GM18868 (cell line): Measurements from ENCODE around the gene TBXAS1.

Experiments used
- ATAC-seq: cut with Tn5 transposase; IDR thresholded peaks from one replicate; pipeline ENCODE4 v1.9.1; 2021; ENCODE audit warnings: mild to moderate bottlenecking, moderate library complexity; ENCODE audit not compliant: unreplicated experiment

The TBXAS1 gene

DNA sequence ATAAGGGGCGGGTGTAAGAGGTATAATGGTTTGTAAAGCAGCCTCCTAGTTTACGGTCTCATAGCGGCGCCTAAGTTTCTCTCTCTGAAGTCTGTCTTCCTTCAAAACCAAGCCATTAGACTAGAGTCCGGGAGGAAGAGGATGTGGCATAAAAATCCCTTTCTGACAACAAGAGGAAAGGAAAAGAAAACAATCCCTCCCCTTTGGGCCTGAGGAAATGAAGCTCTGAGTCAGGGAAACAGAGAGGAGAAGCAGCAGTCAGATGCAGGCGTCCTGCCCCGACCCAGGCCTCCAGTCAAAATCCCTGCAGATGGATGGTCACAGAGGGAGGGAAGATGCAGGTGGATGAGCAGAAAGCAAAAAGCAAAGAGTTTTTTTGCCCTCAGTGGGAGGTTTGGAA lies 210.0 kb downstream of the TBXAS1 start:
- ATAC-seq: no peak

DNA sequence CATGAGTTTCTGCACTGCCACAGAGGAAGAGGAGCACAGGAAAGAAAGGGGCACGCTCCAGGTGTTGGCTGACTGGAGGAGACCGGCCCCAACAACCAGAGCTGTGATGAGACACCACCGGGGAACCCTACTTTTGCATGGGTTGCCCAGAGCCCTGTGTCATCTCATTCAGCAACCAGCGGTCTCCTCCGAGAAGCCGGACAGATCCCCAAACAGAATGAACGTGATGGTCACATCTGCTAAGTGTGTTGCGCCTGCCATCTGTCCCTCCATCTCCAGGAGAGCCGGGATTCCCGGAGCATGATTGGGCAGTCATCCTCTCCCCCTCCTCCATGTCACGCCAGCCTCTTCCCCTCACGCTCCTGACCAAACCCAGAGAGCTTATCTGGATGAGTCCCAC lies 210.8 kb downstream of the TBXAS1 start:
- no peak for ATAC-seq

DNA sequence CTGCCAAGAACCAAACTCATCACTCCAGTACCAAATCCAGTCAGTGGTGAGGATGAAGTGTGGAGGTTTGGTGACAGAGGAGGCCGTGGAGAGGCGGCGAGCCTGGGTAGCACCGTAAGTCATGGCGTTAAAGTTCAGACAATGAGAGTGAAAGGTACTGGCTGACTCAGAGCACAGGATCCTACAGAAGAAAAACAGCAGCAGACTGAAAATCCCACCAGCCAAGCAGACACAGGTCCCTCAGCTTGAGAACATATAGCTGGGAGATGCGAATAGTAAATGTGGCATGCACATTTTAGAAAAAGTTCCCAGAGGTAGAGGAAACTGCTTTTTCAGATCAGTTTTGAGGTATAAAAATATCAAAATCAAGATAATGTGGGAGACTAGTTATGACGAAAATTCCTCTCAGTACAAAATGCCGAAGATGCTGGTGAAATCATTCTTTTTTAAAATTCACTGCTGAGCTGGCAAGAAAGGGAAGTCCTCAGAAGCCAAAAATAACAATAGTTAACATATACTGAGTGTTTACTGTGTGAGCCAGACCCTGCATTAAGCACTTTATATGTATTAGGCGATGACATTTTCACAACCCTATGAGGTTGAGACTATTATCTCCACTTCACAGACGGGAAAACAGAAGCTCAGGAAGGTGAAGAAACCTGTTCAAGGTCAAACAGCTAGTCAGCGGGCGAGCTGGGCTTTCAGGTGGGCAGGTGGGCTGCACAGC lies 212.8 kb downstream of the TBXAS1 start:
- ATAC-seq: no peak

DNA sequence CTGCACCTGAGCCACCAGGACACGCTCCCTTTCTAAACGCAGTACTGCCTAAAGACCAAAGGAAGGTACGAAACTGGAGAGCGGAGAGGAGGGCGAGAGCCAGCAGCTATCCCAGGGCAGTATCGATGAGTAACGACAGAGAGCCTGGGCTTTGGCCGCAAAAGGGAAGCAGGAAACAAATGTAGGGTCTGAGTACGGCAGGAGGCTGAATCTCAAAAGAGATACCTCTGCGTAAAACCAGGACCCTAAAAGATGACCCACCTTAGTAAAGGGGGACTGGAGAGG lies 213.3 kb downstream of the TBXAS1 start:
- no peak for ATAC-seq

DNA sequence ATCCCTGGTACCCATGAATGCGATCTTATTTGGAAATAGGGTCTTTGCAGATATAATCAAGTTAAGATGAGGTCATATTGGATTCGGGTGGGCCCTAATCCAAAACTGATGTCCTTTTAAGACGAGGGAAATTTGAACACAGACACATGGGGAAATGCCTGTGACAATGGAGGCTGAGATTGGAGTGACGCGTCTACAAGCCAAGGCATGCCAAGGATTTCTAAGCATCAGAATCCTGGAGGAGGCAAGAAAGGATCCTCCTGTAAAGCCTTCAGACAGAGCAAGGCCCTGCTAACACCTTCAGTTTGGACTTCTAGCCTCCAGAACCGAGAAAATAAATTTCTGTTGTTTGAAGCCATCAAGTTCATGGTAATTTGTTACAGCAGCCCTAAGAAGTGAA lies 215.2 kb downstream of the TBXAS1 start:
- no peak for ATAC-seq

DNA sequence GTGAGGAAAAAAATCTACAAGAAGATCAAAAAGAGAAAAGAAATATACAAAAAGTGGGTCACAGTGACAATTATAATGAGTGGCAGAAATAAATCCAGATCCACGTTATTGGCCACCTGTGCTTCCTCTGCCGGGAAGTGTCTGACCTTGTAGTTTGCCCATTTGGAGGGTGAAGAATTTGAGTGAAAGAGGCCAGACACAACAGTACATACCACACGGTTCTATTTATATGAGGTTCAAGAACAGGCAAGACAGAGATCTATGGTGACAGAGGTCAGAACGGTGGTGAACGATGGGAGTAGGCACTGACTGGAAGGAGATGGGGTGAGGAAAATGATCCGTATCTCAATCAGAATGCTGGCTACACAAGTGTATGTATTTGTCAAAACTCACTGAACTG lies 216.6 kb downstream of the TBXAS1 start:
- ATAC-seq: no peak

DNA sequence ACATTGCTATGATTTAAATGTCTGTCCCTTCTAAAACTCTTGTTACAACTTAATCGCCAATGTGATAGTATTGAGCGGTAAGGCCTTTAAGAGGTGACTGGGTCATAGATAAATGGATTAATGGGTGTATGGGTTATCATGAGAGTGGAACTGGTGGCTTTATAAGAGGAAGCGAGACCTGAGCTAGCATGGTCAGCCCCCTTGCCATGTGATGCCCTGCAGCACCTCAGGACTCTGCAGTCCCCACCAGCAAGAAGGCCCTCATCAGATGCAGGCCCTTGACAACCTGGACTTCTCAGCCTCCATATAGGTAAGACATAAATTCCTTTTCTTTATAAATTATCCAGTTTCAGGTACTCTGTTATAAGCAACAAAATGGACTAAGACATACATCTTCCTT lies 218.1 kb downstream of the TBXAS1 start:
- ATAC-seq: no peak

DNA sequence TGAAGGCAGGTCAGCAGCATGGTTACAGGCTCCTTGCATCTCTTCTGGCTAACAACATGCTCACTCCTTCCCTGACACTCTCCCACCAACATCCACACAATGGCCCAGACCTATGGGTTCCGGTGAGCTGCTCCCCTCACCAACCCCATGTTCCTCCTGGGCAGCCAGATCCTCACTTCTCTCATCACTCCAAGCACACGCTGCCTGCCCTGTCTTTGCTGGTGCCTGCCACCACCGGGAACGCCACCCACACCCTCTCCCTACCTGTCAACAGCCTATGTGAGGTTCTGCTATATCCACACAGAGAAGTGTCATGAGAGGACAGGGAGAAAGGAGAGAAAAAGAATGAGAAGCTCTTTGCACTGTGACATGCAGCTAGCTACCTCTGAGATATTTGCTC lies 219.1 kb downstream of the TBXAS1 start:
- no peak for ATAC-seq

DNA sequence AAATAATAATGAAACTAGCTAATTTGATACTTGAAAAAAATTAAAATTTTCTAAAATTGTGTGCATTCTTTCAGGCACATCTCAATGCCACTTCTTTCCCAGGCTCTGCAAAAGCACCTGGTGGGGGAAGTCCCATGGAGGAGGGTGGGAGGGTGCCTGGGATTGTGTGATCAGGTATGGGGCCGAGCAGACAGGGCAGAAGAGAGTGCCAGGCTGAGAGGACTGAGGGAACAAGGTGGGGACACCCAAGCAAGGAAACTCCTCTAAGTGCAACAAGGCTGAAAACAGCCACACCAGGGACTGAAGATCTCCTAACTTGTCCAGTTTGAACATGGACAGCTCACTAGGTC lies 219.9 kb downstream of the TBXAS1 start:
- no peak for ATAC-seq

DNA sequence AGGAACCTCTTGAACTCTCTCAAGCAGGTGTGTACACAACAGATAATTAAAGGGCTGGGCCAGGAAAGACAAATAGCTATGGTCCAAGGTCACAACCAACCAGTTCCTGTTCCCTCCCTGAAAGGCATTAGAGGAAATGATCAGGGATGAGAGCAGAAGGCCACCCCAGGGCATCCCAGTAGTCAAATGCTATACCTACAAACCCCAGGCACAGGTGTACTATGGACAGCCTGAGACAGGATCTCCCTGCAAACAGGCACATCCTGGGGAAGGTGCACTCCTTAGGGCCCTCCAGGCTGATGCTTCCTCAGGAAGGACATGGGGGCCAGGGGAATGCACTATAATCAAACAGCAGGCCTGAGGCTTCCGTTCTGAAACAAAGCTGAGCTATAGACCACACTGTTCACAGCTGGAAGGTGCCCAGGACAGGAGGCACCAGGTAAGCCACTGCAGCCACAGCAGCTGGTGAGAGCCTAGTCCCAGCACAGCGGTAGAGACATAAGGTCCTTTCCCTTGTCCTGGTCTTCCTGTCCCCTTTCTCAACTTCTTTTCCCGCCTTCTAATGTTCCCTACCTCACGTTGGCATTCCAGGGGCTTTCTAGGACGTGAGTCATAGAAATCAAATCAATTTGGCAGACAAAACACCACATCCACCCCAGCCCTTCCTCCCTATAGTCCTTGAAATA lies 220.4 kb downstream of the TBXAS1 start:
- no peak for ATAC-seq

DNA sequence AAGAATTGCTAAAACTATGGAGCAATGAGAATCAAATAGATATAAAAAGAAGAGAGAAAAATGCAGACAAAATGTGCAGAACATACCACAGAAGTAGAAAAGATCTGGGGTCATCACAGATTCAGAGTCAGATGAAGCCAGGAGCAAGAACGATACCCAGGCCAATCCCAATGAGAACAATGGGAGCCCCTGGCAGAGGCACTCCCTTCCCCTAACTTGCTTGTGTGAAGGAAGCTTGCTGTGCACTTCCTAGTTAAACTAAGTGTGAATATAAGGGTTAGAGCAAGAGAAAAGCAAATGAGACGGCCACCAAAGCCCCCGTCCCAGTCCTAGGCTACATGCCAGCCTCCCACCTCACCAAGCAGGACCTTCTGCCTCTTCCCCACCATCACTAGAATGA lies 221.0 kb downstream of the TBXAS1 start:
- ATAC-seq: no peak

DNA sequence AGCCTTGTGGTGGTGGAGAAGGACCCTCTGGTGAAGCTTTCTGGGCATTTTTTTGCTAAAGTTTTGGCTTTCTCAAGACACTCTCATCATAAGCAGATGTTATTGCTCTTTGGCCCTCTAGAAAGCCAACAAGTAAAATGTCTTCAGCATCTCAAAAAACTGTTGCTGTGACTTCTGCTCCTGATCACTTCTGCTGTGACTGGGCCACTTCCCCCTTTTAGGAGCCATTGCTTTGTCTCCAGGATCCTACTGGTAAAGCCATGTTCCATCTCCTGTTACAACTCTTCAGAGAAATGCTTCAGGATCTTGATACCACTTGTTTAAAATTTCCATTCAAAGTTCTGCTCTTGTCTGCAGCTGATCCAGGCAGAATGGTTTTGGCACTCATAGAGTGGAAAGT lies 222.8 kb downstream of the TBXAS1 start:
- no peak for ATAC-seq

DNA sequence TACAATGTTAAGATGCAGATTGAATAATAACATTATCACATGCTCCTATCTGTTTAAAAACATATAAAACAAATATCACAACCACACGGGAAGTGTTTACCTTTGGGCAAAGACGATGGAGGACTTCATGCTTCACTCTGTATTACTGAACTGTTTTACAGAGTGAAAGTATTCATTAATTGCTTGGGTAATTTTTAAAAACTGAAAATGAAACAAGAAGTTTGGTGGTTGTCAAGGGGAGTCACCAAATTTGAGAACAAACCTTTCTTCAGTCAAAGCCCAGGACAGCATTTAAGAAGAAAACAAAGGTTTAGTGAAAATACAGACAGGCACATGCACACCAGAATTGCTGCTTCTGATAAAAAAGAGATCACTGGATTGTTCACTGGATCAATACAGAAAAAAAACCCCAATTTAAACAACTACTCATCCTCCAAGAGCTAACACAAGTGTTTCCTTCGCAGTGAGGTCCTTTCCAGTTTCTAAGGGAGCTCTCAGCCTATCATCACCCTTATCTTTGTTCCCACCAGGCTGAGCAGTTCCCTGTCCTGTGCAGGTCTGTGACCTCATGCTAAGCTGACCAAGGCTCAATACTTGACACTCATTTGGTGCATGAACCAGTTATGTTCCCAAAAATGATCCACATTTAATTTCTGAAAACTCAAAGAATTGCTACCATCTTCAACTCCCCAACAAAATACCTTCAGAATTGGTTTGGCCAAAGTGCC lies 224.9 kb downstream of the TBXAS1 start:
- peak; percentile 89 for ATAC-seq

DNA sequence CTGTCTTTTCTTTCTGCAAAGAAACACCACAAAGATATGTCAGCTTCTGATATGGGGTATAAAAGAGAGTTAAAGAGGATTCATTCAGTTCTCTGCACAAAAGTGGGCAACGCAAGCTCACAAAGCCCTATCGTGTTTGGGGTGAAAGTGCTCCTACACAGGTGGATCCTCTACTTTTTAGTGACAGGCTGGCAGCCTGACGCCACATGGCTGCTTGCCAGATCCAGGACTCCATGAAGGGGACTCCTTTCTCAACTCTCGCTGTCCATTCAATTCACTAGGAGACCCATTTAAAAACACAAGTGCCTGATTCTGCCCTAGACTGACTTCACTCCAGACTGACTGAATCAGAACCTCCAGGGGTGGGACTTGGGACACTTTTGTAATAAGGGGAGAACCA lies 225.7 kb downstream of the TBXAS1 start:
- ATAC-seq: no peak

DNA sequence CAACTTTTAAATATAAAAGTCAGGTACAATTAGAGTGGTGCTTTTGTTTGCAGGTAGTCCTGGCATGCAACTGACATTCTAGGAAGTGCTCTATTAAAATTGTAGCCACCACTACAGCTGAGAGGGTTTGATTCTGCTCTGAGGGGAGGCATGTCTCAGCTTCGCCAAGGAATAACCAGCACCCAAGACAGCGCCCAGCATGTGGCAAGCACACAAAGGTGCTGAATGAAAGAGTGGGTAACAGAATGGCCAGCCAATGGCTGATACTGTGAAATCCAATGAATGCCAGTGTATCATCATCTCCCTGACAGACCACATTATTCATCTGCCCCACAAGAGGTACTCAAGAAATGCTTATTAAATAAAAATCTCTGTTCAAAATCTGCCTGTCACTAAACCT lies 226.8 kb downstream of the TBXAS1 start:
- ATAC-seq: no peak

DNA sequence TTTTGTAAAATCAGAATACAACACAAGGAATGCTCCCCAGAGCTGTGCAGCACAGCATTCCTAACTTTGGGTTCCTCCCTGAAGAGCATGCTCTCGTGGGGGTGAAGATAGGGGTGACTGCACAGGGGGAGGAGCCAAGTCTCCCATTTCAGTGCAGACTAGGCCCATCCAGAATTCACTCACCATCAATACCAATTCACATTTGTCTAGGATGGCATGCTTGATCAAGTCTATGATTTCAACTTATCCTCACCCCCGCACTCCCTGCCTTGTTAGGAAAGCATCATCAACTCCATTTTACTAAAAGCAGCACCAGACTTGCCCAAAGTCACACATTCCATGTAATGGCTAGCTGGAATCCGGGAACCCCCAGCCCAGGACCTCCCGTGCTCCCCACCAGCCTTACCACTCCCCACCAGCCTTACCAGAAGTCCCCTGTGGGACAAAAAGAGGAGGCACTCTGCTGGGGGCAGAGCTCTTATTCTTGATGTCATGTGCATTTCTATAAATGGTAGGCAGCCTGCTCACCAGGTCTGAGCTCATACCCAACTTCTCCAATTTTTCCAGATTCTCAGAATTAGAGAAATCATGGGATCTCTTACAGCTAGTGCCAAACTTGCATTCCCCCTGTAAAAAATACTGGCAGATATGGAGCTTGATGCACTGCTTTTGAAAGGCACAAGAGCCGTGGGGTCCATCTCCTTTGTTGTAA lies 227.5 kb downstream of the TBXAS1 start:
- ATAC-seq: no peak

DNA sequence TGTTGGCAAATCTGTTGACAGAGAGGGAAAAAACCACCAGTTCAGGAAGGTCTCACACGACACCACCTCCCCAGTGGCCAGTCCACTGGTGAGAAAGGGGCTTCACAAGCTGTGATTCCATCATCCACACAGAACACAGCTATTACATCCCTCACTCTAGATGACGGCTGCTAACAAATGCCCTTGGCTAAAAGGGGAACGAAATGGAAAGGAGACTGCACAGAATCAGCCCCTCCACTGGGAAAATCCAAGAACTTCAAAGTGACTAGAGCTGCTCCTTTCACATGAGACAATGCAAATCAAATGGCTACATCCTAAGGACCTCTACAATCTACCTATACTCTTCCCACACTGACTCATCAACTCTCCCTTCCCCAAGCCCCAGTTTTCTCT lies 228.1 kb downstream of the TBXAS1 start:
- ATAC-seq: no peak

DNA sequence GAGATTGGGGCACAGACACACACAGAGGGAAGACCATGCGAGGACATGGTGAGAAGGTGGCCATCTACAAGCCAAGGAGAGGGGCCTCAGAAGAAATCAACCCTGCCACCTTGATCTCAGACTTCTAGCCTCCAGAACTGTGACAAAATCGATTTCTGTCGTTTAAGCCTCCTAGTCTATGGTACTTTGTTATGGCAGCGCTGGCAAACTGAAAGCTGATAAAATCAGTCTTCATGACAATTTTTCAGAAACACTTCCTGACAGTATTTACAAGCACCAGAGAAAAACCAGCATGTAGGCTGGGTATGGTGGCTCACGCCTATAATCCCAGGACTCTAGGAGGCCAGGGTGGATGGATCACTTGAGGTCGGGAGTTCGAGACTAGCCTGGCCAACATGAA lies 229.5 kb downstream of the TBXAS1 start:
- no peak for ATAC-seq

DNA sequence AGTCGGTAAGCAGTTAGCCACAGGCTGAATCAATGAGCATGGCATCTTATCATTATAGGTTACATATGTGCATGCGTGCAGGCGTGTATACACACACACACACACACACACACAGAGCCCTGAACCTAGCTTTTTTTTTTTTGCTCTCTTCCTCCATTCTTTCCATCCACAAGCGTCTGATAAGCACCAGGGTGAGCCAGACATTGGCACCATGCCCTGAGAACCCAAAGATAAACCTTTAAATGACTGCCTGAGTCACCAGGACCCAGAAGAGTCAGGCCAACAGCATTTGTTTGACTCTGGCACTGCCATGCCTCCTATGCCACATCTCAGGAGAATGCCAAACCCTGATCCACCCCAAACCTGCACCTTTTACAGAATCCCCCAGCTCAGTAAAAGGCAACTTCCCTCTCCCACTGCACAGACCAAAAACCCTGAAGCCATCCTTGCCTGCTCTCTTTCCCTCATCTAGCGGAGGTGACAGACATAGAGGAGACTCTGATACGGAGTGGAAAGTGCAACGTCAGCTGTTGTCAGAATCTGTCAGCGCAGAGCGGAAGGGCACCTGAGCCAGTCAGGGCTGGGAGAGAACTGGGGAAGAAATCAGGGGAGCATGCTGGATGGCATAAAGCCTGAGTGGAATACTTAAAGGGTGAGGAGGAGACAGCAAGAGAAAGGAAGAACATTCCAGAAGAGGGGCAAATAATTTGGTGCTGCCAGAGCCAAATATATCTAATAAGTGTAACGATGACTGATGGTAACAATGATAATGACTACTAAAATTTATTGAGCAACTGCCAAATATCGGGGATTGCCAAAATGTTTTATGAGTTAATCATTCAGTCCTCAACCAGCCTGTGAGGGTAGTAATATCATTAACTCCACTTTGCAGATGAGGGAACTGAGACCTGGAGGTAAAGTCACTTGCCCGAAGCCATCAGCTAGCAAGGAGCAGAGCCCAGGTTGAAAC lies 230.5 kb downstream of the TBXAS1 start:
- no peak for ATAC-seq

DNA sequence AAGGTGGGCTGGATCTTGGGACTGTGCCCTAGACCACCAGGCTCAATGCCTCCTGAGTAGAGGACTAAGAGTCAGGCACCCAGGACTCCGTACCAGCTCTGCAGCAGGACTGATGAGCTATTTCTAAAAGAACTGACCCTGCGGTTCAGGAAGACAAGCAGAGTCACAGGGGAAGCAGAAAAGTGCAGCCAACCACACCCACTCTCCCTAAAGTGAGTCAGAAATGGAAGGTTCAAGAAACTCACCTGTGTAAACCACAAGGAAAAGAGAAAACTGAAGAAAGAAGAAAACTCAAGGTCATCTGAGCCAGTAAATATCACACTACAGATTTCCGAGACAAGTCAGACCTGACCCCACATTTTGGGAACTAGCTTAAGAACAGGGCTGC lies 231.2 kb downstream of the TBXAS1 start:
- ATAC-seq: no peak
